GM13976 (cell line): Measurements from ENCODE around the gene TEAD3.
"Not testable (repeated sequence)": the region's sequence is repeated elsewhere in the genome, so short reads cannot be mapped to it uniquely, and the experiment has no call there.

ENCODE experiments used
- DNase-seq: peaks from one replicate; pipeline ENCODE4 v3.0.0; 2012; ENCODE audit warnings: low spot score
- CTCF ChIP-seq: IDR thresholded peaks from 2 replicates; pipeline ENCODE4 v1.5.1; 2012; ENCODE audit warnings: borderline replicate concordance, mild to moderate bottlenecking; ENCODE audit not compliant: insufficient read depth; ENCODE audit errors: extremely low read depth, missing control alignments, control extremely low read depth
- in situ Hi-C: fragments of 300-500 bp; cut with MboI; formaldehyde crosslinking; loops from one replicate; pipeline ENCODE4 v1.12.0; 2022; ENCODE audit warnings: low sequenced_read_pairs, mixed read lengths, inconsistent platforms; ENCODE audit not compliant: unreplicated experiment

TEAD3 gene

GRCh38 chr6:35521235-35521634, 24.4 kb upstream of the TEAD3 start:
- DNase-seq, result no peak
- in situ Hi-C loops, result no loop called here
- TF ChIP-seq CTCF, result no peak

GRCh38 chr6:35519313-35520015, 22.6 kb upstream of the TEAD3 start:
- DNase-seq, result no peak
- in situ Hi-C loops, result no loop called here
- no peak for TF ChIP-seq CTCF

GRCh38 chr6:35518566-35519312, 21.9 kb upstream of the TEAD3 start:
- in situ Hi-C loops, result no loop called here
- no peak for TF ChIP-seq CTCF
- no peak for DNase-seq

GRCh38 chr6:35517978-35518377, 21.1 kb upstream of the TEAD3 start:
- DNase-seq, in situ Hi-C loops: not testable (repeated sequence)

- in situ Hi-C loops, result no loop called here
- no peak for DNase-seq
- no peak for TF ChIP-seq CTCF
These were observed 19.8 kb upstream of the TEAD3 start for GRCh38 chr6:35516712-35517111.

- in situ Hi-C loops, DNase-seq: not testable (repeated sequence)
These were observed 19.1 kb upstream of the TEAD3 start for GRCh38 chr6:35515939-35516338.

- DNase-seq, result no peak
- TF ChIP-seq CTCF, result no peak
- in situ Hi-C loops, result no loop called here
These were observed 17.7 kb upstream of the TEAD3 start for GRCh38 chr6:35514587-35514986.
